ENCODE results near the gene KREMEN1.
"Not testable (repeated sequence)": the region's sequence is repeated elsewhere in the genome, so short reads cannot be mapped to it uniquely, and the experiment has no call there.

The KREMEN1 gene

GRCh38 chr22:29103121-29103520 lies 30.3 kb downstream of the KREMEN1 start:
- DNase-seq (ENCODE audit: low read depth in 2 of 2), result no peak

GRCh38 chr22:29105468-29105867 lies 32.6 kb downstream of the KREMEN1 start:
- no peak for DNase-seq (ENCODE audit: low read depth in 2 of 2)

- no peak for DNase-seq (ENCODE audit: low read depth in 2 of 2)
Observed at GRCh38 chr22:29106839-29107238, 34.0 kb downstream of the KREMEN1 start.

GRCh38 chr22:29108137-29108536 lies 35.3 kb downstream of the KREMEN1 start:
- no peak for DNase-seq (ENCODE audit: low read depth in 2 of 2)

GRCh38 chr22:29109822-29110221 lies 37.0 kb downstream of the KREMEN1 start:
- DNase-seq (ENCODE audit: low read depth in 2 of 2), result no peak

- no peak for DNase-seq (ENCODE audit: low read depth in 2 of 2)
Observed at GRCh38 chr22:29110946-29111345, 38.1 kb downstream of the KREMEN1 start.

- no peak for DNase-seq (ENCODE audit: low read depth in 2 of 2)
Observed at GRCh38 chr22:29112121-29112520, 39.3 kb downstream of the KREMEN1 start.

- no peak for DNase-seq (ENCODE audit: low read depth in 2 of 2)
Observed at GRCh38 chr22:29112681-29113080, 39.8 kb downstream of the KREMEN1 start.

GRCh38 chr22:29113319-29113718 lies 40.5 kb downstream of the KREMEN1 start:
- no peak for DNase-seq (ENCODE audit: low read depth in 2 of 2)

GRCh38 chr22:29114392-29114791 lies 41.6 kb downstream of the KREMEN1 start:
- no peak for DNase-seq (ENCODE audit: low read depth in 2 of 2)

- DNase-seq (ENCODE audit: low read depth in 2 of 2), result no peak
Observed at GRCh38 chr22:29115682-29116288, 43.0 kb downstream of the KREMEN1 start.

GRCh38 chr22:29116397-29117123 lies 43.7 kb downstream of the KREMEN1 start:
- no peak for DNase-seq (ENCODE audit: low read depth in 2 of 2)

GRCh38 chr22:29117799-29118477 lies 45.1 kb downstream of the KREMEN1 start:
- no peak for DNase-seq (ENCODE audit: low read depth in 2 of 2)

- DNase-seq (ENCODE audit: low read depth in 2 of 2), result not testable (repeated sequence)
Observed at GRCh38 chr22:29120098-29120912, 47.5 kb downstream of the KREMEN1 start.

- DNase-seq (ENCODE audit: low read depth in 2 of 2), result no peak
Observed at GRCh38 chr22:29121124-29121523, 48.3 kb downstream of the KREMEN1 start.

- no peak for DNase-seq (ENCODE audit: low read depth in 2 of 2)
Observed at GRCh38 chr22:29122041-29122440, 49.2 kb downstream of the KREMEN1 start.

- no peak for DNase-seq (ENCODE audit: low read depth in 2 of 2)
Observed at GRCh38 chr22:29124777-29125442, 52.1 kb downstream of the KREMEN1 start.

- DNase-seq (ENCODE audit: low read depth in 2 of 2), result no peak
Observed at GRCh38 chr22:29125443-29125778, 52.6 kb downstream of the KREMEN1 start.

GRCh38 chr22:29125844-29126243 lies 53.0 kb downstream of the KREMEN1 start:
- DNase-seq (ENCODE audit: low read depth in 2 of 2), result no peak

GRCh38 chr22:29126670-29127395 lies 54.0 kb downstream of the KREMEN1 start:
- no peak for DNase-seq (ENCODE audit: low read depth in 2 of 2)
